Epithelial cell of esophagus (primary cell): ENCODE results near the gene TACC3.

Source experiments
- DNase-seq: peaks from one replicate; pipeline ENCODE4 v3.0.0; 2010; ENCODE audit warnings: low read depth
- H3K4me3 ChIP-seq: 2 replicates; pipeline ENCODE4 v1.5.1; 2011; ENCODE audit warnings: mild to moderate bottlenecking, low read length, control low read depth
- TF ChIP-seq, protein P1 (sequence below): IDR thresholded peaks from 2 replicates; pipeline ENCODE4 v1.5.1; 2011; ENCODE audit warnings: low read depth, mild to moderate bottlenecking, low read length, control low read depth, inconsistent platforms; ENCODE audit not compliant: insufficient read depth; ENCODE audit errors: missing control alignments

TACC3 gene

DNA sequence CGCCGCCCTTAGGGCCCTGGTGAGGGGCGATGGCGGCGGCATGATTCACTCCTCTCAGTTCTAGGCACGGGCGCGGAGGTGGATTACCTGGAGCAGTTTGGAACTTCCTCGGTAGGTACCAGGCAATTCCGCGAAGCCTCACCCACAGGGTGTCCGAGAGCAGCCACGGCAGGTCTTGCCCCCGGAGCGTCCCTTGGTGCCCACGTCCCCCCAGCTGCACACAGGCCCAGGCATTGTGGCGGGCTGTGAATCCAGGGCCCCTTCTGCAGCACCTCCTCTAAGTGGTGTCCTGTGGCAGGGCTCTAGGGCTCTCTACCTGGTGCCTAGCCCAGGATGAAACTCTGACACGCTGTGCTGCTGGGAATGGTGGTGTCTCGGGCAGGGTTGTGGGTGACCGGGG lies 13.9 kb downstream of the TACC3 start:
- TF ChIP-seq, protein P1, sequence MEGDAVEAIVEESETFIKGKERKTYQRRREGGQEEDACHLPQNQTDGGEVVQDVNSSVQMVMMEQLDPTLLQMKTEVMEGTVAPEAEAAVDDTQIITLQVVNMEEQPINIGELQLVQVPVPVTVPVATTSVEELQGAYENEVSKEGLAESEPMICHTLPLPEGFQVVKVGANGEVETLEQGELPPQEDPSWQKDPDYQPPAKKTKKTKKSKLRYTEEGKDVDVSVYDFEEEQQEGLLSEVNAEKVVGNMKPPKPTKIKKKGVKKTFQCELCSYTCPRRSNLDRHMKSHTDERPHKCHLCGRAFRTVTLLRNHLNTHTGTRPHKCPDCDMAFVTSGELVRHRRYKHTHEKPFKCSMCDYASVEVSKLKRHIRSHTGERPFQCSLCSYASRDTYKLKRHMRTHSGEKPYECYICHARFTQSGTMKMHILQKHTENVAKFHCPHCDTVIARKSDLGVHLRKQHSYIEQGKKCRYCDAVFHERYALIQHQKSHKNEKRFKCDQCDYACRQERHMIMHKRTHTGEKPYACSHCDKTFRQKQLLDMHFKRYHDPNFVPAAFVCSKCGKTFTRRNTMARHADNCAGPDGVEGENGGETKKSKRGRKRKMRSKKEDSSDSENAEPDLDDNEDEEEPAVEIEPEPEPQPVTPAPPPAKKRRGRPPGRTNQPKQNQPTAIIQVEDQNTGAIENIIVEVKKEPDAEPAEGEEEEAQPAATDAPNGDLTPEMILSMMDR: no peak
- DNase-seq: no peak

DNA sequence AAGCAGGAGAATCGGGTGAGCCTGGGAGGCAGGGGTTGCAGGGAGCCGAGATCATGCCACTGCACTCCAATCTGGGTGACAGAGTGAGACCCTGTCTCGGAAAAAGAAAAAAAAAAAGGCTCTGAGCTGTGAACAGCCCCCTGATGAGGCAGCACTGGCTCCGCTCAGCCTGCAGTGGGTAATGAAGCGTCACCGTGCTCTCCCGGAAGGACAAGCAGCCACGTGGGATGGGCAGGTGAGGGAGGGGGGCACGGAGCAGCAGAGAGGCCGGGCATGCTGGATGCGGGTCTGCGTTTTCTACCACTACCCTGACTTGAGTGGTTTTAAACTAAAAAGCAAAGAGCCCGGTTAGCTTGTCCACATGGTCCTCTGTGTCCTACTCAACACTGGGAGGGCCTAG lies 15.5 kb downstream of the TACC3 start:
- DNase-seq: no peak
- TF ChIP-seq, protein P1: no peak
- no peak overlapping the region for H3K4me3 ChIP-seq

More for the DNA sequence above, 13.9 kb downstream of the TACC3 start:
- H3K4me3 ChIP-seq: no peak overlapping the region

DNA sequence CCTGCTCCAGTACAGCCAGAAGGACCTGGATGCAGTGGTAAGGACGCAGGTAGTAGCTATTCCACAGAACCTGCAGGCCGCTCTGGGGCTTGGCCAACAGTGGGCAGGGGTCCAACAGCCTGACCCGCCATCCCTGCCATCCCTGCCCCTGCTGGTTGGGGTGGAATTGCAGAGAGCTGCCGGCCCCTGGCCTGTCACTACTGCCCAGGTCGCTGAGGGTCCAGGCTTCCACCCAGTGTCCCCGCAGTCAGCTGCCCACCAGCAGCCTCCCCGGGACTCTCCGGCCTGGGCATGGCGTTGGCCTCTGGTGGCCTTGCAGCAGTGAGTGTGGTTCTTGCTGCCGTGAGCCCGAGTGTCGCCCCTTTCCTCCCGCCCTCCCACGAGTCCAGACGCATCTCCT lies 16.3 kb downstream of the TACC3 start:
- DNase-seq: no peak
- H3K4me3 ChIP-seq: no peak overlapping the region
- TF ChIP-seq, protein P1: no peak

DNA sequence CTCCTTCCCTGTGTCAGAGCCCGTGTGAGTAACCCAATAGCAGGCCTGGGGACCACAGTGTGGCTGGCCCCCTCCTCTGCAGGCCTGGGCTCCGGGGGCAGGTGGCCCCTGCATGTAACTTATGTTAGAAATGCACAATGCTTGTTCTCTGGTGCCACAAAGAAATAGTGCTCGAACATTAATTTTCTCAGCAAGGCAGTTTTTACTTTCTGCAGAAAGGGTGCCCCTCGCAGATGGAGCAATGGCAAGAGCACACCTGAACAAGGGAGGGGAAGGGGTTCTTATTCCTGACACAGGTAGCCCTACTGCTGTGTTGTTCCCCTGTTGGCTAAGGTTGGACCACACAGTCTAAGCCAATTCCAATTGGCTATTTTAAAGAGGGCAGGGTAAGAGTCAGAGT lies 17.1 kb downstream of the TACC3 start:
- H3K4me3 ChIP-seq: no peak overlapping the region
- no peak for DNase-seq
- TF ChIP-seq, protein P1: no peak

DNA sequence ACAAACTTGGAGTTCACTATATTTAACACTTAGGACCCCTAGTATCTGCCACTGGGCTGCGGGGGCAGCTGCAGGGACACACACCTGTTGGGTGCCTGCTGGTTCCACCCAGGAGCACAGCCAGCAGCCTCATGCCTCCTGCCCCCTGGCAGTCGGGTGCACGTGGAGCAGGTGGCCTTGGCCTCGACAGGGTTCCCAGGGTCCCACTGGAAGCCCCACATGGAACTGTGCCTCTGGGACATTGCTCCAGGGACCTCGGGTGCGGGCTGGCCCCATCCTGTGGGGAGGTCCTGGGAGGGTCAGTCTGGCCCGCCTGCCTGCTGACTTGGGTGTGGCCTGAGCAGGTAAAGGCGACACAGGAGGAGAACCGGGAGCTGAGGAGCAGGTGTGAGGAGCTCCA lies 18.0 kb downstream of the TACC3 start:
- TF ChIP-seq, protein P1: no peak
- no peak for DNase-seq
- H3K4me3 ChIP-seq: no peak overlapping the region

DNA sequence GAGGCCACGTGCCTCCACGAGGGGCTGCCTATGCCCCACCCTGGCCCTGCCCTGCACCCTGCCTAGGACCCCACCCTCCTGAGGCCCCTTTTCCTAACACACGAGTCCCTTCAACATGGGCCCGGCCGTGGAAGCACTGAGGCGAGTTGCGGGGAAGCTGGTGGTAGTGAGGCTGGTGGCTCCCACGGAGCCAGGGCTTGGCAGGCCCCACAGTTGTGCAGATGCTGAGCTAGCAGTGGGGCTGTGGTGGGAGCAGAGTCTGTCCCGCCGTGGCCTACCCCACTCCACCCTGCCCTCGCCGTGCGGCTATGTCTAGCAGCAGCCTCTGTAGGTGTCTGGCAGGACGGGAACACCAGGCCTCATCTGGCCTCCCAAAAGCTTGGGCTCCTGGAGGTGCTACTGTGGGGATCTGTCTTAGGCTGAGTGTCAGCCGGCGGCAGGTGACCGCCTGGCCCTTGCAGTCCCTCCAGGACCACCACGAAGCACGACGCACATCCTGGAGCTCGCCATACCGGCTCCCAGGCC lies 18.8 kb downstream of the TACC3 start:
- no peak for DNase-seq
- H3K4me3 ChIP-seq: no peak overlapping the region
- TF ChIP-seq, protein P1: no peak

DNA sequence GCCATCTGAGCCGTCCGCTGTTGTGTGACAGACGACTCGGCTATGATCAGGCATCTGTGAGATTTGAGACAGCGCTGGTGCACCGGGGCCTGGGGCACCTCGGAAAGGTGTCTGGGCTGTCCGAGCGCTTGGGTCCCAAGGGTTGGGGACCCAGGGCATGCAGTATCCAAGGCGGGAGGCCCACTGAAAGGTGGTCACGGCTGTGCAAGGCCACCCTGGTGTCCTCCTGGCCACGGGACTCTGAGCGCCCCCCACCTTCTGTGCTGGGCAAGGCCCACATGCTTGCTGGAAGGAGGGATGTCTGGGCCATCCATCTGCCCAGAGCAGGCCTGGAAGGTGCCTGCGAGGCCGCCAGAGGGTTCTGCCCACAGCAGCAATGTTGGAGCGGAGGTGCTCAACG lies 19.9 kb downstream of the TACC3 start:
- no peak overlapping the region for H3K4me3 ChIP-seq
- TF ChIP-seq, protein P1: no peak
- DNase-seq: no peak
